CD4-positive, alpha-beta T cell (primary cell): ENCODE results near the gene ATP1A4. TPM values are rescaled to one million over a fixed set of nuclear protein-coding genes. Genes with fewer than 3 reads are reported as not detected.

ENCODE experiments used
- ATAC-seq: fragments of 200-7000 bp; cut with Tn5 transposase; one replicate; pipeline ENCODE4 v1.10.0; 2022; ENCODE audit warnings: mild to moderate bottlenecking; ENCODE audit not compliant: poor library complexity
- CTCF ChIA-PET: fragments of 350-600 bp; sonication (Branson Sonifier 250); formaldehyde crosslinking; loops from one replicate; lab custom pipeline; 2021; ENCODE audit warnings: antibody characterized with exemption, inconsistent platforms; lab: Charles Lee
- POLR2A ChIA-PET: fragments of 350-600 bp; sonication (Branson Sonifier 250); formaldehyde crosslinking; loops from one replicate; lab custom pipeline; 2021; ENCODE audit warnings: antibody characterized with exemption, inconsistent platforms; lab: Charles Lee
- DNase-seq, 14 experiments: peaks; one replicate each; pipeline ENCODE4 v3.0.0-alpha.2; 2013 to 2020; ENCODE audit warnings: mixed read lengths in 2 of 14
- H3K27ac ChIP-seq, 2 donors: one replicate each; pipeline versions ENCODE4 v1.5.1 to v1.7.0; 2013; ENCODE audit warnings: low read length in 2 of 2, low read depth in 1 of 2, mild to moderate bottlenecking in 1 of 2
- H3K27me3 ChIP-seq, 2 experiments: 1 replicate in 1 of 2; 2 replicates in 1 of 2; pipeline versions ENCODE4 v1.6.1 to v1.7.0; 2013; ENCODE audit warnings: low read length in 2 of 2, control low read depth in 1 of 2, mild to moderate bottlenecking in 1 of 2, moderate library complexity in 1 of 2; ENCODE audit not compliant: insufficient read depth in 2 of 2, control insufficient read depth in 1 of 2
- H3K36me3 ChIP-seq: one replicate; pipeline ENCODE4 v1.6.1; 2013; ENCODE audit warnings: low read length, control low read depth; ENCODE audit not compliant: insufficient read depth
- H3K4me1 ChIP-seq: one replicate; pipeline ENCODE4 v1.6.1; 2013; ENCODE audit warnings: low read length, control low read depth; ENCODE audit not compliant: insufficient read depth
- H3K4me3 ChIP-seq: one replicate; pipeline ENCODE4 v1.5.1; 2013; ENCODE audit warnings: mild to moderate bottlenecking, low read length, moderate library complexity
- H3K9me3 ChIP-seq, 2 experiments: 1 replicate in 1 of 2; 2 replicates in 1 of 2; pipeline versions ENCODE4 v1.6.1 to v1.7.0; 2013; ENCODE audit warnings: low read length in 2 of 2, mild to moderate bottlenecking in 2 of 2, control low read depth in 1 of 2, moderate library complexity in 1 of 2; ENCODE audit not compliant: control insufficient read depth in 1 of 2, insufficient read depth in 1 of 2
- H3K27ac Mint-ChIP-seq: one replicate; pipeline ENCODE4 v1.8.0; 2020; ENCODE audit warnings: mixed read lengths
- H3K27me3 Mint-ChIP-seq: one replicate; pipeline ENCODE4 v1.8.0; 2021; ENCODE audit warnings: mixed read lengths
- H3K36me3 Mint-ChIP-seq: one replicate; pipeline ENCODE4 v1.8.0; 2021; ENCODE audit warnings: low read depth, mixed read lengths
- H3K4me1 Mint-ChIP-seq: one replicate; pipeline ENCODE4 v1.8.0; 2021; ENCODE audit warnings: low read depth, mixed read lengths
- H3K4me3 Mint-ChIP-seq: one replicate; pipeline ENCODE4 v1.8.0; 2020; ENCODE audit warnings: mild to moderate bottlenecking, mixed read lengths
- H3K9me3 Mint-ChIP-seq: one replicate; pipeline ENCODE4 v1.8.0; 2020; ENCODE audit warnings: mixed read lengths
- intact Hi-C, 2 experiments: fragments of 100-400 bp; cut with DNase I in 1 of 2; cut with micrococcal nuclease in 1 of 2; formaldehyde crosslinking; loops; one replicate each; pipeline versions ENCODE4 v1.15.1 to v1.9.0; 2023 to 2025; cut with DNase I, micrococcal nuclease
- total RNA-seq, 174 experiments: library from RNA in 2 of 174; stranded (reverse) in 2 of 174; gene quantifications; one replicate each; pipeline ENCODE4 v1.2.3 and lab custom pipeline; 2021 to 2026
- TF ChIP-seq, protein P1 (sequence below): fragments of 200-600 bp; IDR thresholded peaks from one replicate; pipeline ENCODE4 v1.8.0; 2022; ENCODE audit warnings: antibody characterized with exemption, mild to moderate bottlenecking

The ATP1A4 gene
- total RNA-seq, 2 experiments from 2014 or later: 0.22 TPM; not detected in 1

DNA sequence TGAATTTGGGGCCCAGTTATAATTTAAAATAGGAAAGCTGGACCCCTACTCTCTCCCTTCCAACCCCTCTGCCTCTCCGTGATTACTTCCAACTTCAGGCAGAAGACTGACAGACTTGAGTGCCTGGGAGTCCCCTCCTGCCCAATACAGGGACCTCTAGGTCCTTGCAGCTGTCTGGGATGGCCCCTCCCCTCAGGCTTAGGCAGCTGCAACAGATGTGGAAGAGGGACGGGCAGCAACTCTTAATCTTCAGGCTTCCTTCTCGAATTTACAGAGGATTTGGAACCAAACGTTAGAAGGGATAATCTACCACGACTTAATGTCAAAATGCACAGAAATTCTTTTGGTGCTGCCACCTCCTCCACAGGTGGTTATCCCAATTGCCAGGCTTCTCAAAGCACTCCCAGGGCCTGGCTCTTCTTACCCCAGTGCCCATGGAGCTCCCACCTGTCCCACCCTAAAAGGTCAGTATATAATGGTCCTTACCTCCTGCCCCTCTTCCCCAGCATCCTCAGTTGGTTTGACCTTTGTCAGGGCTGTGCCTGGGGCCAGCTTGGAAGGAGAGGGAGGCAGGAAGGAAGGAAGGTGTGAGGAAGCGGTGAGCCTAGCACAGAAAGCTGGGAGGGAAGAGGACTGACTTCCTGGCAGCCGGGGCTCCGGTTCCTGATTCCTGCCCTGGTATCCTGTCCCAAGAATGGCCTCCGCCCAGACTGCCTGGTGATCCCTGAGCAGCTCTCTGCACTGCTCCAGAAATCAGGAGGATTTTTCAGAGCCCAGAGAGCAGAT lies 56.6 kb downstream of the ATP1A4 start:
- Mint-ChIP-seq H3K27ac (peak overlapping the region; percentile 76), H3K4me1 (peaks cover 42% of the 10 kb centered on the region), H3K4me3 (peak overlapping the region; percentile 56), H3K27me3 (no peaks in the 10 kb centered on the region), H3K9me3 (no peaks in the 10 kb centered on the region), H3K36me3 (peaks cover 18% of the 10 kb centered on the region)
- H3K36me3 ChIP-seq: peaks cover 35% of the 10 kb centered on the region
- no peak for DNase-seq
- ChIA-PET POLR2A (no interaction called here), CTCF (interaction anchor here (1.0 kb wide), 1 partner anchor 43 kb away, joined by 3 read pairs; no protein-coding TSS in a partner anchor)
- H3K27me3 ChIP-seq: no peaks in the 10 kb centered on the region
- H3K9me3 ChIP-seq: no peaks in the 10 kb centered on the region
- intact Hi-C loops: loop anchor here (5.0 kb wide), 2 partner anchors 44 to 111 kb away; partner anchors contain the start of gene IGSF8 (in 1 of the 2)
- TF ChIP-seq, protein P1, sequence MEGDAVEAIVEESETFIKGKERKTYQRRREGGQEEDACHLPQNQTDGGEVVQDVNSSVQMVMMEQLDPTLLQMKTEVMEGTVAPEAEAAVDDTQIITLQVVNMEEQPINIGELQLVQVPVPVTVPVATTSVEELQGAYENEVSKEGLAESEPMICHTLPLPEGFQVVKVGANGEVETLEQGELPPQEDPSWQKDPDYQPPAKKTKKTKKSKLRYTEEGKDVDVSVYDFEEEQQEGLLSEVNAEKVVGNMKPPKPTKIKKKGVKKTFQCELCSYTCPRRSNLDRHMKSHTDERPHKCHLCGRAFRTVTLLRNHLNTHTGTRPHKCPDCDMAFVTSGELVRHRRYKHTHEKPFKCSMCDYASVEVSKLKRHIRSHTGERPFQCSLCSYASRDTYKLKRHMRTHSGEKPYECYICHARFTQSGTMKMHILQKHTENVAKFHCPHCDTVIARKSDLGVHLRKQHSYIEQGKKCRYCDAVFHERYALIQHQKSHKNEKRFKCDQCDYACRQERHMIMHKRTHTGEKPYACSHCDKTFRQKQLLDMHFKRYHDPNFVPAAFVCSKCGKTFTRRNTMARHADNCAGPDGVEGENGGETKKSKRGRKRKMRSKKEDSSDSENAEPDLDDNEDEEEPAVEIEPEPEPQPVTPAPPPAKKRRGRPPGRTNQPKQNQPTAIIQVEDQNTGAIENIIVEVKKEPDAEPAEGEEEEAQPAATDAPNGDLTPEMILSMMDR: no peak
- H3K4me1 ChIP-seq: peaks cover 45% of the 10 kb centered on the region
- no peak for ATAC-seq
- no peak overlapping the region for H3K4me3 ChIP-seq
- peak overlapping the region in 1 of 2 donors; percentile 12 for H3K27ac ChIP-seq

- peaks cover 42% of the 10 kb centered on the region for H3K4me1 Mint-ChIP-seq
- H3K4me3 ChIP-seq: no peak overlapping the region
- TF ChIP-seq, protein P1: no peak
- peaks cover 42% of the 10 kb centered on the region for H3K36me3 ChIP-seq
- H3K27me3 ChIP-seq: no peaks in the 10 kb centered on the region
- no peak overlapping the region for H3K27ac ChIP-seq
- no peaks in the 10 kb centered on the region for H3K27me3 Mint-ChIP-seq
- H3K27ac Mint-ChIP-seq: peak overlapping the region; percentile 76
- no peaks in the 10 kb centered on the region for H3K9me3 ChIP-seq
- no peak overlapping the region for H3K4me3 Mint-ChIP-seq
- CTCF ChIA-PET: interaction anchor here (0.9 to 1.4 kb wide), 2 partner anchors 30 to 108 kb away, joined by 3 read pairs; no protein-coding TSS in a partner anchor
- ATAC-seq (no peak), DNase-seq (no peak)
- H3K36me3 Mint-ChIP-seq: peaks cover 26% of the 10 kb centered on the region
- POLR2A ChIA-PET: no interaction called here
- intact Hi-C loops: loop anchor here (5.0 kb wide), 2 partner anchors 44 to 111 kb away; partner anchors contain the start of gene IGSF8 (in 1 of the 2)
- peaks cover 45% of the 10 kb centered on the region for H3K4me1 ChIP-seq
- no peaks in the 10 kb centered on the region for H3K9me3 Mint-ChIP-seq
These were observed 57.3 kb downstream of the ATP1A4 start for GRCh38 chr1:160208557-160209320.

DNA sequence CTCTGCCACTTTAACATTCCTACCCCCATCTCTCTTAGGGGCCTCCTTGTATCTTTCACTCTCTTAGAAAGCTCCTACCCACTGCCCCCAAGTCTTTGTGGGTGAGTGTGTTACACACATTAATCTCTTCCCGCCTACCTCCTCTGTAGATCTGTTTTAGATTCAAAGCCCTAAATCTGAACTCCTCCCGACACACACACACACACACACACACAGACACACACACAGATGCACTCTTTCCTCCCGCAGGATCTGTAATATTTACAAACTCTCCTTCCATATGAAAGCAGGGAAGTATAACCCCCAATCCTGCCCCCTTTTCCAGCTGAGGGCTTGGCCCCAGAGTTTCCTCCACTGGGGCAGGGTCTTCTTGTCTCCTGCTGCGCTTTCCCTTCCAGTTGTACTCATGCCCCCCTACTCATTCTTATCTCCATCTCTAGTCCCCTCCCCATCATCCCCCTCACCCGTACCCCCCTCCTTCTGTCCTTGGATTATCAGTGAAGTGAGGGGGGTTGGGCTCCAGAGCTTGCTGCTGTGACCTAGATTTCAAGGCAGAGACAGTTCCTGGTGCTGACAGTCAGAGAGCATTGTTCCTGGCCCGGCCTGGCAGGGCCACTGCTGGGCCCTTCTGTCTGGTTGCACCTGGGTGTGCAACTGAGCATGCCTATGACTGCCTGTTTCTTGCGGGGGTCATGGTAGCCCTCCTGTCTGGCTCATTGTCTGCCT lies 58.1 kb downstream of the ATP1A4 start:
- ATAC-seq (no peak), DNase-seq (peak in 1 of 14 experiments; percentile 30)
- ChIA-PET POLR2A (interaction anchor here (1.2 kb wide), 1 partner anchor 10 kb away, joined by 3 read pairs; no protein-coding TSS in a partner anchor), CTCF (interaction anchor here (0.9 to 1.4 kb wide), 3 partner anchors 30 to 109 kb away, joined by 3 read pairs; no protein-coding TSS in a partner anchor)
- no peaks in the 10 kb centered on the region for H3K9me3 ChIP-seq
- H3K4me1 ChIP-seq: peaks cover 39% of the 10 kb centered on the region
- Mint-ChIP-seq H3K4me1 (peaks cover 36% of the 10 kb centered on the region), H3K9me3 (no peaks in the 10 kb centered on the region), H3K27me3 (no peaks in the 10 kb centered on the region), H3K36me3 (peaks cover 33% of the 10 kb centered on the region), H3K4me3 (no peak overlapping the region), H3K27ac (peak overlapping the region; percentile 76)
- no peak overlapping the region for H3K27ac ChIP-seq
- intact Hi-C loops: loop anchor here (5.0 kb wide), 2 partner anchors 43 to 112 kb away; partner anchors contain the start of gene IGSF8 (in 1 of the 2)
- no peaks in the 10 kb centered on the region for H3K27me3 ChIP-seq
- TF ChIP-seq, protein P1: no peak
- no peak overlapping the region for H3K4me3 ChIP-seq
- peaks cover 49% of the 10 kb centered on the region for H3K36me3 ChIP-seq
